Smooth muscle cell of bladder (primary cell): ENCODE measurements around the gene TPO. TPM values are rescaled to one million over a fixed set of nuclear protein-coding genes. Genes with fewer than 3 reads are reported as not detected.

Source experiments
- total RNA-seq: library from RNA; depleted of rRNA; stranded (reverse); fragments of >200 nt; gene quantifications from 2 replicates; pipeline ENCODE4 v1.2.3, GENCODE V29; 2014

TPO gene
- not detected in 2 replicates for total RNA-seq

GRCh38 chr2:1413156-1413710, at the start of gene TPO:
TSS of gene TPO (plus strand) at chr2:1413463. CDS start at chr2:1414409, 946 bp downstream.

